ENCODE measurements around the gene KCNA2. TPM values are rescaled to one million over a fixed set of nuclear protein-coding genes. Genes with fewer than 3 reads are reported as not detected.

KCNA2 gene
- total and polyA plus RNA-seq, 2 of the 13 experiments (the other 11 are each of a cell fraction or from before 2014, with no cell fraction given): not detected

DNA sequence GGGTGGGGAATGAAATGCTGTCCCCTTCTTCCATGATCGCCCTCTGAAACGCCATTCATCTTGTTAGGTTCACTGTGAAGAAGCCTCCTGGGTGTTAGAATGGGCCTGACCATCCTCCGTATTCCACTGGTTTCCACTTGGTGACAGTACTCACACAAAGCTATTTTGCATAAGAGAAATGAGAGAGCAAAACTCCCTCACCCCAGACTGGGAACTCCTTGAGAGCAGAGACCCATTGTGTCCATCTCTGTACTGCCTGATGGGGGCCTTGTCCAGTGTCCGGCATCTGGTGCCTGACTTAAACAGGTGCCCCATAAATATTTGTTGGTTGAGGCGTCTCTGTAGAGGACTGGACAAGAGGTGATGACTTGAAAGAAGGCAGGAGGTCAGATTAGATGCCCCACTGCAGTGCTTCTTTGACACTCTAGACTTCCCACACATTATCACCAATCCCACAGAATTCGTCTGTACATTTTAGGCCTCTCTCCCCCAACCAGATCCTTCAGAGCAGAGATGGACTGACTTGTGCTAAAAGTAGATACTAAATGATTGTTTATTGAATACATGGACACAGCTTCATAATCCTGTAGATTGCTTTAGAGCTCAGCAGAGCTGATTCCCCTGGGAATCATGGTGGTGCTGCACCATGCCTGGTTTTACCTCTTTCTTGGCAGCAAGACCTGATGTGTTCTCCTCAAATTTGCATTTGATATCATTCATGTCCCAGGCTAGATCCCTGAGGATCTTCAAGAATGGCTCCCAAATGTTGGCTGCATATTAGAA is 22.4 kb upstream of the KCNA2 start:
- FAIRE-seq: no peak
- WGBS (ENCODE audit: low lambda C conversion rate): 13% methylated on average over 5 of the region's 6 CpGs
- no TSS peak for BruUV-seq (replicated peaks)
- intact Hi-C loops (cut with micrococcal nuclease; ENCODE audit: unreplicated experiment) (no loop called here), in situ Hi-C loops (cut with HindIII; ENCODE audit: extremely low pct_ligation_motif_present, low pct_unique_long_range_greater_than_20kb) (no loop called here)
- ChIA-PET CTCF (ENCODE audit: low intra/inter-chr PET ratio, low total read pairs) (no interaction called here), POLR2A (no interaction called here)
- Histone ChIP-seq H3K4me3 (replicated peaks in 1 of 3; ENCODE audit: insufficient read depth in 1 of 3, low read depth in 2 of 3, low read length in 3 of 3) (no peak overlapping the region), H3K4me2 (ENCODE audit: low read depth, low read length) (no peak overlapping the region), H3K9ac (ENCODE audit: insufficient read depth, low read depth, low read length) (no peak overlapping the region), H3K4me1 (ENCODE audit: insufficient read depth, low read length) (no peaks in the 10 kb centered on the region), H2AFZ (ENCODE audit: low read length) (no peak overlapping the region), H3K27me3 (ENCODE audit: control insufficient read depth in 1 of 2, insufficient read depth in 2 of 2, low read length in 2 of 2) (no peaks in the 10 kb centered on the region; a peak in 1 of 5 replicates), H3K27ac (ENCODE audit: extremely low read length, insufficient read depth, low read length) (no peak overlapping the region), H3K36me3 (replicated peaks in 1 of 2; ENCODE audit: control insufficient read depth in 1 of 2, insufficient read depth in 2 of 2, low read length in 2 of 2) (no peaks in the 10 kb centered on the region), H4K20me1 (ENCODE audit: insufficient read depth, low read length) (no peaks in the 10 kb centered on the region), H3K9me3 (ENCODE audit: low read length) (no peaks in the 10 kb centered on the region), H3K79me2 (ENCODE audit: insufficient read depth, low read length) (no peaks in the 10 kb centered on the region)
- ATAC-seq: no peak
- TF ChIP-seq ARNT (IDR thresholded peaks at IDR 0.05) (no peak), ZNF747 (CRISPR knock-in tag; IDR thresholded peaks at IDR 0.05; ENCODE audit: borderline replicate concordance) (no peak), ZNF83 (CRISPR knock-in tag; IDR thresholded peaks at IDR 0.05; ENCODE audit: borderline replicate concordance) (no peak), PLRG1 (conservative IDR thresholded peaks at IDR 0.05) (no peak), EEA1 (CRISPR knock-in tag; IDR thresholded peaks at IDR 0.05; ENCODE audit: borderline replicate concordance) (no peak), NR2C2 (CRISPR knock-in tag; IDR thresholded peaks at IDR 0.05; ENCODE audit: borderline replicate concordance) (no peak), CEBPG (CRISPR knock-in tag; IDR thresholded peaks at IDR 0.05) (no peak)
- TF ChIP-seq, protein P1, sequence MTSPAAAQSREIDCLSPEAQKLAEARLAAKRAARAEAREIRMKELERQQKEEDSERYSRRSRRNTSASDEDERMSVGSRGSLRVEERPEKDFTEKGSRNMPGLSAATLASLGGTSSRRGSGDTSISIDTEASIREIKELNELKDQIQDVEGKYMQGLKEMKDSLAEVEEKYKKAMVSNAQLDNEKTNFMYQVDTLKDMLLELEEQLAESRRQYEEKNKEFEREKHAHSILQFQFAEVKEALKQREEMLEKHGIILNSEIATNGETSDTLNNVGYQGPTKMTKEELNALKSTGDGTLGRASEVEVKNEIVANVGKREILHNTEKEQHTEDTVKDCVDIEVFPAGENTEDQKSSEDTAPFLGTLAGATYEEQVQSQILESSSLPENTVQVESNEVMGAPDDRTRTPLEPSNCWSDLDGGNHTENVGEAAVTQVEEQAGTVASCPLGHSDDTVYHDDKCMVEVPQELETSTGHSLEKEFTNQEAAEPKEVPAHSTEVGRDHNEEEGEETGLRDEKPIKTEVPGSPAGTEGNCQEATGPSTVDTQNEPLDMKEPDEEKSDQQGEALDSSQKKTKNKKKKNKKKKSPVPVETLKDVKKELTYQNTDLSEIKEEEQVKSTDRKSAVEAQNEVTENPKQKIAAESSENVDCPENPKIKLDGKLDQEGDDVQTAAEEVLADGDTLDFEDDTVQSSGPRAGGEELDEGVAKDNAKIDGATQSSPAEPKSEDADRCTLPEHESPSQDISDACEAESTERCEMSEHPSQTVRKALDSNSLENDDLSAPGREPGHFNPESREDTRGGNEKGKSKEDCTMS (CRISPR knock-in tag; conservative IDR thresholded peaks at IDR 0.05): no peak
- TF ChIP-seq, protein P2, sequence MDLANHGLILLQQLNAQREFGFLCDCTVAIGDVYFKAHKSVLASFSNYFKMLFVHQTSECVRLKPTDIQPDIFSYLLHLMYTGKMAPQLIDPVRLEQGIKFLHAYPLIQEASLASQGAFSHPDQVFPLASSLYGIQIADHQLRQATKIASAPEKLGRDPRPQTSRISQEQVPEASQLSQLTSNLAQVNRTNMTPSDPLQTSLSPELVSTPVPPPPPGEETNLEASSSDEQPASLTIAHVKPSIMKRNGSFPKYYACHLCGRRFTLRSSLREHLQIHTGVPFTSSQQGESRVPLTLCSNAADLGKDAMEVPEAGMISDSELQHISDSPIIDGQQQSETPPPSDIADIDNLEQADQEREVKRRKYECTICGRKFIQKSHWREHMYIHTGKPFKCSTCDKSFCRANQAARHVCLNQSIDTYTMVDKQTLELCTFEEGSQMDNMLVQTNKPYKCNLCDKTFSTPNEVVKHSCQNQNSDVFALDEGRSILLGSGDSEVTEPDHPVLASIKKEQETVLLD (CRISPR knock-in tag; IDR thresholded peaks at IDR 0.05; ENCODE audit: low read depth): no peak
- no peak for DNase-seq (ENCODE audit: low spot score)
